IgD-negative memory B cell (primary cell): ENCODE data around the gene JPT2. TPM values are rescaled to one million over a fixed set of nuclear protein-coding genes. Genes with fewer than 3 reads are reported as not detected.
"Not testable (repeated sequence)": the region's sequence is repeated elsewhere in the genome, so short reads cannot be mapped to it uniquely, and the experiment has no call there.

ENCODE experiments used
- H3K27ac Mint-ChIP-seq, 3 donors: one replicate each; pipeline ENCODE4 v1.8.0; 2020 to 2022; ENCODE audit warnings: mild to moderate bottlenecking in 3 of 3, mixed read lengths in 3 of 3, moderate library complexity in 1 of 3
- H3K27me3 Mint-ChIP-seq: one replicate; pipeline ENCODE4 v1.8.0; 2021; ENCODE audit warnings: mixed read lengths
- H3K36me3 Mint-ChIP-seq: one replicate; pipeline ENCODE4 v1.8.0; 2020; ENCODE audit warnings: mild to moderate bottlenecking, mixed read lengths
- H3K4me1 Mint-ChIP-seq, 3 donors: one replicate each; pipeline ENCODE4 v1.8.0; 2020 to 2022; ENCODE audit warnings: mixed read lengths in 3 of 3, mild to moderate bottlenecking in 1 of 3
- H3K4me3 Mint-ChIP-seq, 4 donors: one replicate each; pipeline ENCODE4 v1.8.0; 2020 to 2022; ENCODE audit warnings: mild to moderate bottlenecking in 4 of 4, mixed read lengths in 4 of 4, moderate library complexity in 3 of 4
- H3K9me3 Mint-ChIP-seq, 3 donors: one replicate each; pipeline ENCODE4 v1.8.0; 2020 to 2021; ENCODE audit warnings: mixed read lengths in 3 of 3, mild to moderate bottlenecking in 1 of 3
- polyA plus RNA-seq: library from polyadenylated mRNA; unstranded; fragments of 300-500 nt; fragmentation: Illumina TruSeq; gene quantifications from one replicate; pipeline ENCODE4 v1.2.3, GENCODE V29; 2021

JPT2 gene
- polyA plus RNA-seq, 1 donor from 2014 or later: 10.8 TPM

- not testable (repeated sequence) for H3K9me3 Mint-ChIP-seq, H3K36me3 Mint-ChIP-seq, H3K27me3 Mint-ChIP-seq
- Mint-ChIP-seq H3K27ac (peak overlapping the region; percentile 97 to 99 (median 98)), H3K4me1 (peaks cover 6 to 25% (median 12%) of the 10 kb centered on the region in 3 donors), H3K4me3 (peak overlapping the region; percentile 96 to 99 (median 98))
Measured at GRCh38 chr16:1705324-1705687, 27.2 kb downstream of the JPT2 start.

- Mint-ChIP-seq H3K36me3 (no peaks in the 10 kb centered on the region), H3K4me1 (peaks cover 8 to 29% (median 16%) of the 10 kb centered on the region in 3 donors), H3K4me3 (peak within 1 kb of the TSS; percentile 96 to 99 (median 98)), H3K27ac (peak within 1 kb of the TSS; percentile 97 to 99 (median 99)), H3K27me3 (no peaks in the 10 kb centered on the region), H3K9me3 (no peaks in the 10 kb centered on the region)
Measured at GRCh38 chr16:1705688-1706385, 27.8 kb downstream of the JPT2 start, which contains the start of gene MAPK8IP3. MAPK8IP3 (plus strand) TSS chr16:1706195; CDS start chr16:1706340, 145 bp downstream.

- Mint-ChIP-seq H3K4me1 (peaks cover 11 to 31% (median 16%) of the 10 kb centered on the region in 3 donors), H3K27me3 (no peaks in the 10 kb centered on the region), H3K4me3 (peak overlapping the region; percentile 96 to 98 (median 97)), H3K9me3 (no peaks in the 10 kb centered on the region), H3K27ac (peak overlapping the region; percentile 91 to 99 (median 99)), H3K36me3 (no peaks in the 10 kb centered on the region)
Measured at GRCh38 chr16:1706386-1707192, 28.5 kb downstream of the JPT2 start.

GRCh38 chr16:1707193-1707790, 29.2 kb downstream of the JPT2 start:
- no peaks in the 10 kb centered on the region for H3K36me3 Mint-ChIP-seq
- no peaks in the 10 kb centered on the region for H3K27me3 Mint-ChIP-seq
- H3K4me1 Mint-ChIP-seq: peaks cover 12 to 31% (median 16%) of the 10 kb centered on the region in 3 donors
- peak overlapping the region; percentile 65 to 99 (median 96) for H3K27ac Mint-ChIP-seq
- H3K9me3 Mint-ChIP-seq: no peaks in the 10 kb centered on the region
- peak overlapping the region; percentile 84 to 97 (median 96) for H3K4me3 Mint-ChIP-seq

- Mint-ChIP-seq H3K36me3 (no peaks in the 10 kb centered on the region), H3K9me3 (no peaks in the 10 kb centered on the region), H3K4me1 (peaks cover 16 to 36% (median 16%) of the 10 kb centered on the region in 3 donors), H3K4me3 (peak overlapping the region; percentile 84 to 97 (median 96)), H3K27me3 (no peaks in the 10 kb centered on the region), H3K27ac (peak overlapping the region in 2 of 3 donors; percentile 85 to 99)
Measured at GRCh38 chr16:1708083-1708767, 30.1 kb downstream of the JPT2 start.

DNA sequence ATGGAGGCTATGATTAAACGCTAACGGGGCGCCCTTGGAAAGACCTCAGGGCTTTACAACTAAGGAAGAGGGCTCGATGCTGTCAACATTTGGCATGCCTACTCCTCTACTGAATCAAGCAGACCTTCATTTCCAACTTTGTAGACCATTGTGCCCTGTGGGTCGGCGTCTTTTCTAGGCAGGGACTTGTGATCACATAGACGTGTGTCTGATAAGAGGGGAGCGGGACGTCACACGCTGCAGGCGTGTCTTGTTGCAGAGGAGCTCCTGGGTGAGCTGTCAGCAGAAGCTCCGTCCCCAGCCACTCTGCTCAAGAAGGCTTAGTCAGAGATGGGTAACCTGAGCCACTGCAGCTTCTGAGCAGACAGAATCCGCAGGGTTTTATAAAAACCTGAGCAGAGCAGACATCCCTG, 30.7 kb downstream of the JPT2 start:
- H3K27ac Mint-ChIP-seq: peak overlapping the region; percentile 53 to 85 (median 67)

DNA sequence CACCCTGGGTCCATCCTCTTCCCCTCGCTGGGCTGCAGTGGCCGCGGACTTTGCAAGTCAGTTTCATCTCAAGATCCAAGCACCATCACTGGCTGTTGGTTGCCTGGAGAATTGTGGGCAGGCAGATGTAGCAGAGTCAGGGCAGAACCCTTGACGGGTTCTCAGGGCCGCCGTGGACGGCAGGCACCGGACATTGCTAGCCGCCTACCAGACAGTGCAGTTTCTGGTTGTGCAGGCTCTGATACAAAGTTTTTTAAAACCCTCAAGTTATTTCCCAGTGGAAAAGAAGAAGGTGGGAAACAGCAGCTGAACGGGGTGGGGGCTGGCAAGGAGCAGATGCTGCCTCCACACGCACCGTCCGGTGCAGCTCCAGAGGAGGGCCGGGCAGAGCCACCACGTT, 31.3 kb downstream of the JPT2 start:
- Mint-ChIP-seq H3K27me3 (no peaks in the 10 kb centered on the region), H3K36me3 (no peaks in the 10 kb centered on the region), H3K4me3 (peak overlapping the region in 3 of 4 donors; percentile 47 to 96 (median 52)), H3K4me1 (peaks cover 20 to 48% (median 23%) of the 10 kb centered on the region in 3 donors), H3K9me3 (no peaks in the 10 kb centered on the region), H3K27ac (peak overlapping the region in 2 of 3 donors; percentile 67 to 93)

More for the DNA sequence above, 30.7 kb downstream of the JPT2 start:
- Mint-ChIP-seq H3K9me3 (no peaks in the 10 kb centered on the region), H3K4me3 (peak overlapping the region in 3 of 4 donors; percentile 73 to 96 (median 87)), H3K36me3 (no peaks in the 10 kb centered on the region), H3K27me3 (no peaks in the 10 kb centered on the region), H3K4me1 (peaks cover 16 to 42% (median 19%) of the 10 kb centered on the region in 3 donors)

- Mint-ChIP-seq H3K27ac (peak overlapping the region; percentile 46 to 100 (median 96)), H3K27me3 (no peaks in the 10 kb centered on the region), H3K4me1 (peaks cover 24 to 56% (median 34%) of the 10 kb centered on the region in 3 donors), H3K4me3 (peak overlapping the region in 3 of 4 donors; percentile 41 to 76 (median 65)), H3K9me3 (no peaks in the 10 kb centered on the region), H3K36me3 (no peaks in the 10 kb centered on the region)
Measured at GRCh38 chr16:1710811-1711507, 32.9 kb downstream of the JPT2 start.

DNA sequence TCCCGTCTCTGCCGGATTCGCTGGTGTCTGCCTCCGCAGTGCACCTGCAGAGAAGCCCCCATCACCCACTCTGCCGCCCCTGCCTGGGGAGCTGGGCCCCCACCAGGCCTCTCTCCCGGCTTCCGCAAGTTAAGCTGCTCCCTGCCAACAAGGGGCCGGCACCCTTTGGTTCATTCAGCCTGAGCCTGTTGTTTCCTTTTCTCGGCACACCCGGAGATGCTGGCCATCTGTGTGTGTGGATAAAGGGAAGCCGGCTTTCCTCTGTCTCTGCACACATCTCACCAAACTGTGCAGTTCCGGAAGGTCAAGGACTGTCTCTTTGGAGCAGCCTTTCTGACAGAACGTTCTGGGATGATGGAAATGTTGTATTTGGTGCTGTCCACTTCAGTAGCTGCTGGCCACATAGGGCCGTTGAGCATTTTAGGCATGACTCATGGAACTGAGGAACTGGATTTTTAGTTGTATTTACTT, 34.7 kb downstream of the JPT2 start:
- Mint-ChIP-seq H3K36me3 (no peaks in the 10 kb centered on the region), H3K4me3 (peak overlapping the region; percentile 34 to 94 (median 84)), H3K4me1 (peaks cover 23 to 56% (median 37%) of the 10 kb centered on the region in 3 donors), H3K27me3 (no peaks in the 10 kb centered on the region), H3K27ac (peak overlapping the region; percentile 96 to 100 (median 99)), H3K9me3 (no peaks in the 10 kb centered on the region)

DNA sequence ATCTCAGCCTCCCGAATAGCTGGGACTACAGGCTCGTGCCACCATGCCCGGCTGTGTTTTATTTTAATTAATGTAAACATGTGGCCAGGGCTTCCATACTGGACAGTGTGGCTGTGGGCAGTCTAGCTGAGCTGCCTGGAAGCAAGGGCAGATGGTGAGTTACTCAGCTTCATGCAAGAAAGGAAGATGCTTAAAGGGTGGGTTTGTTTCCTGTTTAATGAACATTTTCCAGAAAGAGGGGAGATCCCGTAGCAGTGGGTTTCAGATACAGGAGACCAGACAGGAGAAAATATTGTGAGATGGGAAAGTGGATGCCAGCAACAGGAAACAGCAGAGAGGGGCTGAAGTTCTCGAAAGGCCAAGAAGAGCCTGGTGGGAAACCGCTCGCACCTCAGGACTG, 35.3 kb downstream of the JPT2 start:
- H3K36me3 Mint-ChIP-seq: no peaks in the 10 kb centered on the region
- H3K27ac Mint-ChIP-seq: peak overlapping the region; percentile 96 to 100 (median 99)
- peaks cover 19 to 54% (median 36%) of the 10 kb centered on the region in 3 donors for H3K4me1 Mint-ChIP-seq
- no peaks in the 10 kb centered on the region for H3K9me3 Mint-ChIP-seq
- H3K4me3 Mint-ChIP-seq: peak overlapping the region; percentile 76 to 94 (median 84)
- no peaks in the 10 kb centered on the region for H3K27me3 Mint-ChIP-seq

- peak overlapping the region; percentile 76 to 94 (median 84) for H3K4me3 Mint-ChIP-seq
- H3K9me3 Mint-ChIP-seq: no peaks in the 10 kb centered on the region
- H3K4me1 Mint-ChIP-seq: peaks cover 22 to 53% (median 40%) of the 10 kb centered on the region in 3 donors
- peak overlapping the region; percentile 96 to 100 (median 99) for H3K27ac Mint-ChIP-seq
- H3K36me3 Mint-ChIP-seq: no peaks in the 10 kb centered on the region
- no peaks in the 10 kb centered on the region for H3K27me3 Mint-ChIP-seq
Measured at GRCh38 chr16:1713933-1714332, 35.9 kb downstream of the JPT2 start.

DNA sequence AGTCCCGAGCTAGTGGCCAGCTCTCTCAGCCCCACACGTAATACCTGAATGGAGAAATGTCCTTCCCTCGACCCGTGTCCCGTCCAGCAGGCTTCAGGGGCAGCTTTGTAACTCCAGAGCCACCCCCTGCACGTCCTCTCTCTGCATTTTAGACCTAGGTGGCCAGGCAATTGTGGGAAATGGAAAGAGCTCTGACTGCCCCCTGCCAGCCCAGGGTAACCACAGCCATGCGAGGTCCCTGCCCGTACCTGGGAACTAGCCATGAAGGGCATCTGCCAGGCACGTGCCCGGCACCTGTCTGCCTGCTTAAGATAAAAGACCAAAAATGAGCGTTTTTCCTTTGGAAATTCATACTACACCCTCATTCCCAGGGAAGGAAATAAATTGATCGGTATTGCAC, 37.1 kb downstream of the JPT2 start:
- H3K4me3 Mint-ChIP-seq: peak overlapping the region in 2 of 4 donors; percentile 46 to 51
- H3K36me3 Mint-ChIP-seq: peaks cover under 1% of the 10 kb centered on the region
- no peaks in the 10 kb centered on the region for H3K27me3 Mint-ChIP-seq
- H3K9me3 Mint-ChIP-seq: no peaks in the 10 kb centered on the region
- H3K4me1 Mint-ChIP-seq: peaks cover 34 to 54% (median 50%) of the 10 kb centered on the region in 3 donors
- H3K27ac Mint-ChIP-seq: peak overlapping the region; percentile 51 to 100 (median 87)

- H3K27ac Mint-ChIP-seq: peak overlapping the region in 2 of 3 donors; percentile 88
- H3K27me3 Mint-ChIP-seq, H3K36me3 Mint-ChIP-seq, H3K9me3 Mint-ChIP-seq: not testable (repeated sequence)
- peaks cover 40 to 53% (median 51%) of the 10 kb centered on the region in 3 donors for H3K4me1 Mint-ChIP-seq
- H3K4me3 Mint-ChIP-seq: peak overlapping the region in 1 of 4 donors; percentile 84
Measured at GRCh38 chr16:1718236-1718635, 40.2 kb downstream of the JPT2 start.
